NCI-H69 (cell line): ENCODE data around the gene GLUL.
"Not testable (repeated sequence)": the region's sequence is repeated elsewhere in the genome, so short reads cannot be mapped to it uniquely, and the experiment has no call there.

Source experiments
- DNase-seq: peaks from one replicate; lab custom pipeline; 2025; lab: John Stamatoyannopoulos, UW

Gene GLUL

DNA sequence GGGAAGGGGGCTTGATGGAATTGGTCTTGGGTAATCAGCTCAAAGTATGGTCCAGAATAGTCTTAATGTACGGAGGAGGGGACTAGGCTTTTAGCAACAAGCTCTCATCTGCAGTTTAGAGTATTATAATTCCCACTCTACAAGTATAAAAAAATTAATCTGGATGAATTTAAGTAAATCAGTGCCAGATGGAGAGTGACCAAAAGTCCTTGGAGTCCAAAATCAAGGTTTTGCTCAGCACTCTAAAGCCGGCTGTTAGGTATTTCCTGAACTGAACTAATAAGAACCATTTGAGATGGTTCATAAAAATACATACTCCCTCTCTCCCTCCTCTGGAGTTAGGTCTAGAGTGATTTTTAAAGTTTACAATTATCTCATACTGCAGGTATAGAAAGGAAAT lies 23.7 kb downstream of the GLUL start:
- DNase-seq: no peak

DNA sequence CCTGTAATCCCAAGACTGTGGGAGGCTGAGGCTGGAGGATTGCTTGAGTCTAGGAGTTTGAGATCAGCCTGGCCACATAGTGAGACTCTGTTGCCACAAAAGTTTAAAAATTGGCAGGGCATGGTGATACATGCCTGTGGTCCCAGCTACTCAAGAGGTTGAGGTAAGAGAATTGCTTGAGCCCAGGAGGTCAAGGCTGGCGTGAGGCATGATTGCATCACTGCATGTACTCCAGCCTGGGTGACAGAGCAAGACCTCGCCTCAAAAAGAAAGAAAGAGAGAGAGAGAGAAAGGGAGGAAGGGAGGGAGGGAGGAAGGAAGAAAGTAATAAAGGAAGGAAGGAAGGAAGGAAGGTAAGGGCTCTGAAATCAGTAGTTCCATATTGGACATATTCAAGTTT lies 25.0 kb downstream of the GLUL start:
- no peak for DNase-seq

DNA sequence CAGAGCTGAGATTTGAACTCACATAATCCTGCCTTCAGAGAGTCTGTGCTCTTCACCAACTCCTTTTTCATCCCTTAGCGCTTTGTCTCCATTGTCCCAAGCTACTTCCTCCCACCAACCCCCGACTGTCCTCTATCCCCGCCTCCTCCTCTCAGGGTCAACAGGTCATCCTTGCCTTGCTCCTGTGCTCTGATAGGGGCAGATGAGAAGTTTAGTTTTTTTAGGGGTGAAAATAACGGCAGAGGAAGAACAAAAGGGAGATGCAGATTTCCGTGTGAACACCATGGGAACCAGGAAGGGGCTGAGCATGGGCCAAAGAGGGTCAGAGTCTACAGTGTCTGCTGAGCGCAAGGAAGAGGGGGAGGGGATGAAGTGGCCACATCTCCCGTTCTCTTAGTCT lies 31.9 kb downstream of the GLUL start:
- no peak for DNase-seq

DNA sequence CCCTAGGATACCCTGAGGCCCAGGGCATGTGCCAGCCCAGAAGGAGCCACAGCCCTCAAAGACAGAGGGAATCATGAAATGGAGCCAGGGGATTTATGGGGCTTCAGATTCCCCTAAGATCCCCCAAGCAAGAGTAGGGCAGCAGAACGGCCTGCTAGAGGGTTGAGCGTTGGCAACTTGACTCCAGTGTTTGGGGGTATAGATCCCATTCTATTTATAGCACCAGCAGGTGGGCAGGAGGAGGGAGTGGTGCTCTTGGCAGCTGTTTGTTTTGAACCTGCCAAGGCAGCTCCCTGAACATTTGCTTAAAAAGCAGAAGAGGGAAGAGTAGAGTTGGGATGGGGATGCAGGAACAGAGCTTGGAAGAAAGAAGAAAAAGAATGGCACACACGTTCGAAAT lies 33.7 kb downstream of the GLUL start:
- DNase-seq: peak; percentile 78

DNA sequence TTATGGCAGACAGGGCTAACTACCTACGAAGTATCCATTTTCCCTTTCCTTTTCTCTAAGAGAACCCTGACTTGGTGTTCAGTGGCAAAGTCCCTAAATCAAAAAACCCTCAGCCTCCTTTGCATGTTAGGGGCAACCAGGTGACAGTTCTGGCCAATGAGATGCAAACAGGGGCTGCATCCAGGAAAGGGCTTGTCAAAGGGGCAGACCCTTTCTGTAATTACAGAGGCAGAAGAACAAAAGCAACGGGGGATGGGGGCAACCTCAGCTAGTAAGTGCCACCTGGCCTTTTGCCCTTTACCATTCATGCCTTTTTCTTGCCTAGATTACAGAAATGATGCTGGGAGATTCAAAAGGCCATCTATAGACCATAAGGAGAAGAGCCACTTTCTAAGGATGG lies 34.4 kb downstream of the GLUL start:
- DNase-seq: peak; percentile 23

DNA sequence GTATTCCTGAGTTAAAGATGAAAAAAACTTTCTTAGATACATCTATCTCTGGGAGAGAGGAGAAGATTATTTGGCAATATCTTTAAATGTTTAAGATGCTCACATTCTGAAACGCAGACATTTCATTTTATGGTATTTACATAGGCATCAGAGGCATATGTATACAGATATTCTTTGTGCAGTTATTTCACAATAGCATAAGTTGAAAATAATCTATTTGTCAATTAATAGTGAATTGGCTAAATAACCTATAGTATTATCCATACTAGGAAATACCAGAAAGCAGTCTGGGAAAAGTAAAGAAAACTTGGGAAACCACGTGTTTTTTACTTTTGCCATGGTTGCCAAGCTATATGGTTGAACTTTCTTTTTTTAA lies 35.9 kb downstream of the GLUL start:
- no peak for DNase-seq

DNA sequence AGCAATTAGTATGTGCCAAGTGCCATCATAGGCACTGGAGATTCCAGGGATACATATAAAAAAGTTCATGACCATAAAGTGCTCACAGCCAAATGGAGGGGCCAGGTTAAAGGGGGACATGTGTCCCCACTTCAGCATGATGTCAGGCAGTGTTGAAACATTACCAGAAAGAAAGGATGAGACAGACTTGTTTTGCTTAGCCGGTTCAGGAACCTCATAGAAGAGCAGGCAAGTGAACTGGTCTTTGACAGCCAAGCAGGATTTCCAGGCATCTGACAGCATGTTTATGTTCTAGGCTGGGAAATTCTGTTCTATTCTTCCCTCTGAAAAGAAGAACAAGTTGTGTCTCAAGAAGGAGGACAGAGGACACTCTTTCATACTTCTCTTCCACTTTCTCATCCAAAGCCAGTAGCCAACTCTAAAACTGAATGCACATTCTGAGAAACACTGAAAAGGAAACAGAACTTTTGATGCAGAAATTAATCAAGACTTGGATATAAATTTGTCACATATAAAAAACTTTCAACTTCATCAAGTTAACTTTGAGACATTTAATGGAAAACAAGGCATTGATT lies 39.7 kb downstream of the GLUL start:
- no peak for DNase-seq

DNA sequence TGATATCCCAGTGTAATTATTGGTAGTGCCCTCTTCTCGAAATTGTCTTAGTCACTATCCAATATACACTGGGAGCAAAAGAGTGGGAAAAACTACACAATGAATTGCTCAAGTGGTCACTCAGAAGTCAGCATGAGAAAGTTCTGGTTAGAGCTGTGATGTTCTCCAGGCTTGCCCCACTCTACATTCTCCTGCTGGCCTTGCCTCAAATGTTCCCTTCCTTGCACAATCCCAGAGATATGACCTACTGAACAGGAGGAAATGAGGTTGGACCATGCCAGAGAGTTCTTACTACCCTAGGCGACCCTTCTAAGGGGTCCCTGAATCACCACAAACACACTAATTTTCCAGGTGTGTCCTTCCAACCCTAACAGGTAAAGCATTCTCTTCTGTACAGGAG lies 40.8 kb downstream of the GLUL start:
- no peak for DNase-seq

DNA sequence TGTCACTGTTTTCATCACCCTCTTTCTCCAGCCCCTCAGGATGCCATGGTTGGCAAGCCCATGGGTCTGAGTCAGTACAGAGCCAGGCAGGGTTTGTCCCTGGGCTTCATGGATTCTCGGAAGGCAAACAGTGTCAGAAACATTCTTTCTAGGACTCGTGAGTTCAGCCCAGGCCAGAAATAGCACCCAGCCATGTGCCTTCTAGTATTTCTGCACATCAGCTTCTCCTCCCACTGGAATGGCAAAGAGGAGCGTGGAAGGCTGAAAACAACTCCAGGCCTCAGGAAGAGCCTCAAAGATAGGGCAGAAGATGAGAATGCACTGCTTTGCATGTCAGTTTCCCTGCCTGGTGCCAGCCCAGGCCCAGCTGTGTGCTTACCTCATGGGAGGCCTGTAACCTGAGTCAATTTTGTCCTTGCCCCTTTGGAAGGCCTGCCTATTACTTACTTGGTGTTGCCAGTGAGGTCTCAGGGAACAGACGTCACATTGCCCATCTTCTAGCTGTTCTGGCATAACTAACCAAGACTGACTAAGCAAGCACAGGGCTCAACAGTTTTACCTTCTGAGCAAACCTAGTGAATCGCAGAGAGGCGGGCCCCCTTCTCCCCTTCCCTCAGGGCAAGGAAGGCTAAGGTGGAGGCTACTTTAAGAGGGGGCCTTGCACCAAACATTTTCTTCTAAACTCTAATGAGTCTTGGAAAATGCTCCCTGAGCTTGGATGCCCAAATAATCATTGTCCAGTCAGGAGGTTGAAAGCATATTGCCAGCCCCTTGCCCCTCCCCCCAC lies 42.4 kb downstream of the GLUL start:
- DNase-seq: no peak

DNA sequence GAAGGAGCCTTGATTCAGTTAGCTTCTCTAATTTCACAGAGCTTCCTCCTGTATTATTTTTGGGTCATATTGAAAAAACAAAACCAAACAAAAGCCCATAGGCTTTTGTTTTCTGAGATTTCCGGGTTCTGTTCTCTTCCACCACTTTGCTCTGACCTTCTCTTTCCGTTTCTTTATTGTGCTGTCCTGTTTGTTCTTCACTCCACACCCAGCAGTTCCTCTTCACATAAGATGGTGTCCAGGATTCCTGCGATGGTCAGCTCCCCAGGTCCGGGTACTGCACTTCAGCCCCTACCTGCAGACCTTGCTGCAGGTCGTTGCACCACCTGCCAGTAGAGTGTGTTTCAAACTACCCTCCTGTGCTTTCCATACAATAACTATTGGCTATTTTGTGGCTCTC lies 44.6 kb downstream of the GLUL start:
- no peak for DNase-seq

DNA sequence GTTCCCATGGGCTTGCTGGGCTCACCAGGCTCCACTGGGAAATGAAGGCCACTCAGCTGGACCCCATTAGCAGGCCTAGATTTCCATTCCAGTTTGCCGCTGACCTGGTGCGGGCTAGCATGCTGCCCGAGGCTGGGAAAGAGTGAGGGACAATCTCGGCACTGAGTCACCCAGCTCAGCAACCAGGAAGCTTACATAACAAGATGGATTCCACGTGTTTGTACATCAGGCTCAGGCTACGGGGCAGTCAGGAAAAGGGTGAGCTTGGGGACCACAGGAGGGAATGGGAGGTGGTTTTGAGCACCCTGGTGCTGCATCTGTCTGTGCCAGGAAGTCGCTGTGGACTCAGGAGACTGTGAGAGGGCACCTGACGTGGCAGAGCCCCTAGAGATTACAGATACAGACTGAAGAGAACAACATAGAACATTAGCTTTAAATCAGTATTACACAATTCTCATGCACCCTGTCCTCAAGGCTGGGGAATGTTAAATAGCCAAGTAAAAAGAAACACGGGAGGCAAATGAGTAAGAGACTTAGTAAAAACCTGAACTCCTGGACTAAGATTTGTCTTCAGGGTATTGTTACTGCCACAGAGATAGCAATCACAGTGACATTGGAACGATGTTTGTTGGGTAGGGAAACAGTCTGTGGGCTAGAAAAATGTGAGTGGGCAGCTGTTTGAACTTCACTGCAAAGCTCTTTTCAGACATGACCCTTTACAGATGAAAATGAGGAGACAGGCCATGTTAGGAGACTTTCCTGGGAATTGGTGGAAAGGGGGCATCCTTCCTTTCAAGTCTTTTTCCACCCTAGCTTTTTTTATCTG lies 51.1 kb downstream of the GLUL start:
- DNase-seq: no peak

DNA sequence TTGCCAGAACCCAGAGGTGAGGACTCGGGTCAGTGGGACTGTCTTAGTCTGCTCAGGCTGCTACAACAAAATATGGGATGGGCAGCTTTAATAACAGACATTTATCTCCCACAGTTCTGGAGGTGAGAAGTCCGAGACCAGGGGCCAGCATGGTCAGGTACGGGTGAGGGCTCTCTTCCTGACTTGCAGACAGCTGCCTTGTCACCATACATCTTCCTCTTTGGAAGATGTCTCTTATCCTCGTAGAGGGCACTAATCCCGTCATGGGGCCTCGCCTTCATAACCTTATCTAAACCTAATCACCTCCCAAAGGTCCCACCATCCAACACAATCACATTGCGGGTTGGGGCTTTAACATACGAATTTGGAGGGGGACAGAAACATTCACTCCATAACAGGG lies 51.9 kb downstream of the GLUL start:
- DNase-seq: no peak

DNA sequence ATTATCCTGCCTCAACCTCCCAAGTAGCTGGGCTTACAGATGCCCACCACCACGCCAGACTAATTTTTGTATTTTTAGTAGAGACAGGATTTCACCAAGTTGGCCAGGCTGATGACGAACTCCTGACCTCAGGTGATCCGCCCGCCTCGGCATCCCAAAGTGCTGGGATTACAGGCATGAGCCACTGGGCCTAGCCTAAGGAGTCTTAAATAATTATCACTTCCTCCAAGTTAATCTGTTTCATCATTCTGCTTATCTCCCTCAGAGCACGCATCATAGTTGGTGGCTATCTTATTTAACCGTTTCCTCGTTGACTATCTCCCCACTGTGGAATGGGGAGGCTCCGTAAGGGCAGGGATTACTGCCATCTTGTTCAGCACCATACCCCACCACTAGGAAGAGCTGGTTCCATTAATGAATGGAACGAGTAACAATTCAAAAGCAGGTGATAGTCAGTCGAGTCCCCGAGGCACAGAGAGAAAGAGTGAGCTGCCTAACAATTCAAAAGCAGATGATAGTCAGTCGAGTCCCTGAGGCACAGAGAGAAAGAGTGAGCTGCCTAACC lies 52.7 kb downstream of the GLUL start:
- no peak for DNase-seq

DNA sequence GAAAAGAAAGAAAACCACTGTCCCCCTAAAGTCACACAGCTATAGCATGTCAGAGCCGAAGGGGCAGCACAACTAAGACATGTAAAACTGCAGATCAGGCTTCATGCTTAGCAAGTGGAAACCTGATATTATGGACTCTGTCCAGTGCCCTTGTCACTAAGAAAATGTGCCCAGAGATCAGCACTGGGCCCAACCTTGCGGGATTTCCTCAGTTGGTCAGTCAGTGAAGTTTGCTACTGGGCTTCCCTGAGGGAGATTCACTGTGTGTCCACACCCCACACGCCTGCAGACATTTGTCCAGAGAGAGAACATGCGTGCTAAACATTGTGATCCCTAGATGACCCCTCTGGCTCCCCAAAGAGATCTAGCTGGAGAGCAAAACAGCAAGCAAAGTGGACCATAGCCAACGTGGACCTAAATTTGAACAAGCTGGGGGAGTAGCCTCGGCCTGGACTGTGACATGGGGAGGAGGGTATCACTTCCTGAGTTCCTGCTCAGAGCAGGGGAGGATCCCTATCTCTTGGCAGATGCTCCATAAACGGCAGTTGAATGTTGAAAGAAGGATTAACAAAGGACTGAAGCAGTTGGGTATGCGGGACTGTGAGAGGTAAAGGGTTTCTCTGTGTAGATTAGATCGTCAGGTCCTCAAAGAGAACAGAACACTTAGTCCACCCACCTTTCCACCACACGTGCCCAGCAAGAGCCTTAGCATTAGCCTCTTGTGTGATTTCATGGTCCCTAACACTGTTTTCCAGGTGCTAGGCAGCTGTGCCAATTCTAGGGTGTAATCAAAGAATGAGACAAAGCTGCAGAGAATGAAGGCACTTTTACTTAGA lies 53.6 kb downstream of the GLUL start:
- peak; percentile 41 for DNase-seq

DNA sequence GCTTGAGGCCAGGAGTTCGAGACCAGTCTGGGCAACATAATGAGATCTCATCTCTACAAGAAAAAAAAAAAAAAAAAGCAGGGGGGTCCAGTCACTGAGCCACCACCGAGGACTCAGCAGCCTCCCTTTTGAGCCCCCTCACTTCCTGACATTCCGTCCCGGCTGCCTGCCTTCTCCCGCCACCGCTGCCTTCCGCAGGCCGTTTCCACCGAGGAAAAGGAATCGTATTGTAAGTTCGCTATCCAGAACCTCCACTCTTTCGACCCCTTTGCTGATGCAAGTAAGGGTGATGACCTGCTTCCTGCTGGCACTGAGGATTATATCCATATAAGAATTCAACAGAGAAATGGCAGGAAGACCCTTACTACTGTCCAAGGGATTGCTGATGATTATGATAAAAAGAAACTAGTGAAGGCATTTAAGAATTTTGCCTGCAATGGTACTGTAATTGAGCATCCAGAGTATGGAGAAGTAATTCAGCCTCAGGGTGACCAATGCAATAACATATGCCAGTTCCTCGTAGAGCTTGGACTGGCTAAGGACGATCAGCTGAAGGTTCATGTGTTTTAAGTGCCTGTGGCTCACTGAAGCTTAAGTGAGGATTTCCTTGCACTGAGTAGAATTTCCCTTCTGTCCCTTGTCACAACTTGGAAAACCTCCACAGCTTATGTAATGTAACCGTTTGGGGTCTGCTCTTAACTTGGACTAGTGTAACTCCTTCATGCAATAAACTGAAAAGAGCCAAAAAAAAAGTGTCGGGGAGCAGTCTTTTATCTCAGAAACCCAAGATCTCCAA lies 55.6 kb downstream of the GLUL start:
- no peak for DNase-seq

DNA sequence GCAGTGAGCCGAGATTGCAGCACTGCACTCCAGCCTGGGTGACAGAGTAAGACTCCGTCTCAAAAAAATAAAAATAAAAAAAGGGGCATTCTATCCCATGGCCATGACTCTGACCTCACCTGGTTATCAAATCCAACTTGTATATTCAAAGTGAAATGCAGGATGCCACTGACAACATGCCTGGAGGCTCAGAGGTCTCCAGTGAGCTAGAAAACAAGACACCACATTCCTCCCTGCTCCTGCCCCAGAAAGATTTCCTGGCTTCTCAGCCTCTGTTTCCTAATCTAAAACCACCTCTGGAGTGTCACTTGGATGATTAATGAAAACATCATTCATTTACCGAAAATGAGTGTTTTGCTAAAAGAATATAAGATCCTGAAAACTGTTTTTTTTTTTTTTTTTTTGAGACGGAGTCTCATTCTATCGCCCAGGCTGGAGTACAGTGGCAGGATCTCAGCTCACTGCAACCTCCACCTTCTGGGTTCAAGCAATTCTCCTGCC lies 58.5 kb downstream of the GLUL start:
- DNase-seq: not testable (repeated sequence)

DNA sequence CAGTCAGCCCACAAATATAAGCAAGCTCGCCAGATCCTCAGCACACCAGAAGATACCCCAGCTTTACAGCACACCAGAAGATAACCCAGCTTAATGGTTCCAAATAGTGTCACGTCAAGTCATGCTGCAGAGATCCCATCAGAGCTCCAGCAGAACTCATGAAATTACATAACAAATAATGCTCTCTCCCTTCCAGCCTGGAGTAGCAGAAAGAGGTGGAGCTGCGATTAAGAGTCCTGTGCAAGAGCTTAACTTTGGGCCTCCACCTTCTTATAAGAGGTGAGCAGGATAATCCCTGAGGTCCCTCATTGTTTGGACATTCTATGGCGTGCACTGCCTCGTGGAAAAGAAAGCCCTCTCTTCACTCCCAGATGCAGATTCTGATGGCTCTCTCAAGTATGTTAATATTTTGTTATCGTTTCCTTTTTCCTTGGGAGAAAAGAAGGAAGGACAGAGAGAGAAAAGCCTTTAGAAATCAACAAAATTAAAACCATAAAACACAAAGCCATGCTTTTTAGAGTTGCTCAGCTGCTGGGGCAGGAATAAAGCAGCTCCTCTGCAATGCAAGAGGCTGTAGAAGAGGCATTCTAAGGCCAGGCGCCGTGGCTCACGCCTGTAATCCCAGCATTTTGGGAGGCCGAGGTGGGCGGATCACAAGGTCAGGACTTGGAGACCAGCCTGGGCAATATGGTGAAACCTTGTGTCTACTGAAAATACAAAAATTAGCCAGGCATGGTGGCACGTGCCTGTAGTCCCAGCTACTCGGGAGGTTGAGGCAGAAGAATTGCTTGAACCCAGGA lies 59.1 kb downstream of the GLUL start:
- no peak for DNase-seq
